Measurements from ENCODE around the gene B4GAT1. TPM values are rescaled to one million over a fixed set of nuclear protein-coding genes. Genes with fewer than 3 reads are reported as not detected.

The B4GAT1 gene
- total and polyA plus RNA-seq, 4 donors: 12.0 to 20.8 (median 17.6) TPM

DNA sequence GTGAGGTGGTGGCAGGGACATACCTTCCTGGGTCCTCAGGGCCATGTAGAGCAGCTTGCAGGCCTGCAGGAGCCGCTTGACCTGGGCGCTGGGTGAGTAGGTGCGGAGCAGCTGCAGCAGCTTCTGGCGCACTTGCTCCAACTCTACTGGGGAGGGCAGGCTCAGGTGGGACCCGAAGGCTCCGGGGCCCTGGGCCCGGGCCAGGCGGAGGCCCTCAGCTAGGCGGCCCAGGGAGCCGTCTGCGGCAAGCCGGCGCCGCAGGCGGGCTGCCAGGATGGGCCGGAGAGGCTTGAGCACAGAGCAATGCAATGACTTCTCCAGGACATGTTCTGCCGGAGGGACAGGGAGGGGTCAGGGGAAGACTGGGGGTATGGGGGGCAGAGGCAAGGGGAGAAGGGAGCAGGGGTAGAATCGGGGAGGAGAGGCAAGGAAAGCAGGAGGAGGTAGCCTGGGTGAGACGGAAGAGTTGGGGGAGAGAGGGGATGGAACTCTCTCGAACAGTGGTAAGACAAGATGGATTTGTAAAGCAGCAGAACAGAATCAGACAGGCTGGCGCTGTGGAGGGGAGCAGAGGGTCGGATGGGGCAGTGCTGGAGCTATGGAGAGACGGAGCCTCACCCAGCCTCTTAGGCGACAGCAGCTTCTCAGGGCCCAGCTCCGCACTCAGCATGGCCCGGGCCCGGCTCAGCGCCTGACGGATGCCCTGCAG, 13.4 kb downstream of the B4GAT1 start:
- H3K9ac ChIP-seq (ENCODE audit: low read depth in 1 of 2, low read length in 2 of 2): no peak overlapping the region
- no peaks in the 10 kb centered on the region for H3K27me3 ChIP-seq (ENCODE audit: control insufficient read depth in 4 of 4, insufficient read depth in 4 of 4, low read length in 3 of 4)
- H3K36me3 ChIP-seq (ENCODE audit: control insufficient read depth in 4 of 4, insufficient read depth in 3 of 4, low read depth in 1 of 4, low read length in 3 of 4): peaks cover 0 to 7% (median 3%) of the 10 kb centered on the region in 4 donors
- no peak overlapping the region for H3K27ac ChIP-seq (ENCODE audit: low read depth in 1 of 2, low read length in 2 of 2)
- no peak overlapping the region for H3K4me3 ChIP-seq (ENCODE audit: low read depth in 1 of 3, low read length in 3 of 3)
- no peak for DNase-seq (ENCODE audit: low spot score)
- peaks cover 4 to 16% (median 8%) of the 10 kb centered on the region in 4 donors for H3K4me1 ChIP-seq (ENCODE audit: control insufficient read depth in 4 of 4, insufficient read depth in 4 of 4, low read length in 3 of 4)
- WGBS: 91% methylated on average over 29 of the region's 29 CpGs
- TF ChIP-seq RAD21 (IDR thresholded peaks at IDR 0.05): no peak
- no peak for TF ChIP-seq HNF4G (IDR thresholded peaks at IDR 0.05)
- TF ChIP-seq RXRA (IDR thresholded peaks at IDR 0.05): no peak
- TF ChIP-seq YY1 (IDR thresholded peaks at IDR 0.05): no peak
- TF ChIP-seq GABPA (IDR thresholded peaks at IDR 0.05 in 1 of 2, conservative IDR thresholded peaks at IDR 0.05 in 1 of 2): no peak
- TF ChIP-seq EGR1 (IDR thresholded peaks at IDR 0.05; ENCODE audit: low read depth in 2 of 2): no peak
- TF ChIP-seq, protein P1, sequence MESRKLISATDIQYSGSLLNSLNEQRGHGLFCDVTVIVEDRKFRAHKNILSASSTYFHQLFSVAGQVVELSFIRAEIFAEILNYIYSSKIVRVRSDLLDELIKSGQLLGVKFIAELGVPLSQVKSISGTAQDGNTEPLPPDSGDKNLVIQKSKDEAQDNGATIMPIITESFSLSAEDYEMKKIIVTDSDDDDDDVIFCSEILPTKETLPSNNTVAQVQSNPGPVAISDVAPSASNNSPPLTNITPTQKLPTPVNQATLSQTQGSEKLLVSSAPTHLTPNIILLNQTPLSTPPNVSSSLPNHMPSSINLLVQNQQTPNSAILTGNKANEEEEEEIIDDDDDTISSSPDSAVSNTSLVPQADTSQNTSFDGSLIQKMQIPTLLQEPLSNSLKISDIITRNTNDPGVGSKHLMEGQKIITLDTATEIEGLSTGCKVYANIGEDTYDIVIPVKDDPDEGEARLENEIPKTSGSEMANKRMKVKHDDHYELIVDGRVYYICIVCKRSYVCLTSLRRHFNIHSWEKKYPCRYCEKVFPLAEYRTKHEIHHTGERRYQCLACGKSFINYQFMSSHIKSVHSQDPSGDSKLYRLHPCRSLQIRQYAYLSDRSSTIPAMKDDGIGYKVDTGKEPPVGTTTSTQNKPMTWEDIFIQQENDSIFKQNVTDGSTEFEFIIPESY (IDR thresholded peaks at IDR 0.05): no peak
- TF ChIP-seq FOXA1 (IDR thresholded peaks at IDR 0.05): no peak
- TF ChIP-seq HNF4A (conservative IDR thresholded peaks at IDR 0.05): no peak
- no peak for TF ChIP-seq JUND (IDR thresholded peaks at IDR 0.05)
- TF ChIP-seq TAF1 (conservative IDR thresholded peaks at IDR 0.05): no peak
- no peaks in the 10 kb centered on the region for H3K9me3 ChIP-seq (ENCODE audit: control insufficient read depth in 4 of 4, low read length in 3 of 4)

DNA sequence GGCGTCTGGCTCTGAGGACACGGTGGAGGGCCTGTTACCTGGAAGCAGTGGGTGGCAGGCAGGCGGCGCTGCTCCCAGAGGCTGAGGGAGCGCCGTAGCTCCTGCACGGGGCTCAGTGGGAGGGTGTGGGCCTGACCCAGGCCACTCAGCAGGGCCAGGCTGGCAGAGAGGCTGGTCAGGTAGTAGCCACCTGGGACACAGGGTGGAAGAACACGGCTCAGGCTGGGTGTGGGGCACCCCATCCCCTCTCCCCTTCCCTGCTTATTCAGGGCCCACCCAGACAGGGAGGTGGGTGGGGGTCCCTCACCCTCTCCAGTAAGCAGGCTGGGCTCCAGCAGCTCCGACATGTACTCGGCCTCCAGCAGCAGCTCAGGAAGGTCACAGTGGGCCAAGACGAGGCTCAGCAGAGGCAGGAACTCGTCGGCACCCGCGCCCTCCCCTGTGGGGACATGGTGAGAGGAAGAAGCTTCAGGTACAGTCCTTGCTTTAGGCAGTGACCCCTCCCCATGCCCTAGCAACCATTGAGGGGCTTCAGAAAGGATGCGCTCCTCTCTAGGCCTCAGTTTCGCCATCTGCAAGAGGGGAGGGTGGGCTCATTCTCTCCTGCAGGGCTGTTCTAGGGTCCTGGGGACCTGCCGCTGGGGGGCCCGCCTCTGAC, 14.1 kb downstream of the B4GAT1 start:
- no peak overlapping the region for H3K9ac ChIP-seq (ENCODE audit: low read depth in 1 of 2, low read length in 2 of 2)
- H3K36me3 ChIP-seq (ENCODE audit: control insufficient read depth in 4 of 4, insufficient read depth in 3 of 4, low read depth in 1 of 4, low read length in 3 of 4): peaks cover 0 to 6% (median 1%) of the 10 kb centered on the region in 4 donors
- peaks cover 4 to 20% (median 12%) of the 10 kb centered on the region in 4 donors for H3K4me1 ChIP-seq (ENCODE audit: control insufficient read depth in 4 of 4, insufficient read depth in 4 of 4, low read length in 3 of 4)
- DNase-seq (ENCODE audit: low spot score): no peak
- 92% methylated on average over 19 of the region's 19 CpGs for WGBS
- no peaks in the 10 kb centered on the region for H3K27me3 ChIP-seq (ENCODE audit: control insufficient read depth in 4 of 4, insufficient read depth in 4 of 4, low read length in 3 of 4)
- H3K4me3 ChIP-seq (ENCODE audit: low read depth in 1 of 3, low read length in 3 of 3): no peak overlapping the region
- H3K27ac ChIP-seq (ENCODE audit: low read depth in 1 of 2, low read length in 2 of 2): no peak overlapping the region
- TF ChIP-seq, protein P2, sequence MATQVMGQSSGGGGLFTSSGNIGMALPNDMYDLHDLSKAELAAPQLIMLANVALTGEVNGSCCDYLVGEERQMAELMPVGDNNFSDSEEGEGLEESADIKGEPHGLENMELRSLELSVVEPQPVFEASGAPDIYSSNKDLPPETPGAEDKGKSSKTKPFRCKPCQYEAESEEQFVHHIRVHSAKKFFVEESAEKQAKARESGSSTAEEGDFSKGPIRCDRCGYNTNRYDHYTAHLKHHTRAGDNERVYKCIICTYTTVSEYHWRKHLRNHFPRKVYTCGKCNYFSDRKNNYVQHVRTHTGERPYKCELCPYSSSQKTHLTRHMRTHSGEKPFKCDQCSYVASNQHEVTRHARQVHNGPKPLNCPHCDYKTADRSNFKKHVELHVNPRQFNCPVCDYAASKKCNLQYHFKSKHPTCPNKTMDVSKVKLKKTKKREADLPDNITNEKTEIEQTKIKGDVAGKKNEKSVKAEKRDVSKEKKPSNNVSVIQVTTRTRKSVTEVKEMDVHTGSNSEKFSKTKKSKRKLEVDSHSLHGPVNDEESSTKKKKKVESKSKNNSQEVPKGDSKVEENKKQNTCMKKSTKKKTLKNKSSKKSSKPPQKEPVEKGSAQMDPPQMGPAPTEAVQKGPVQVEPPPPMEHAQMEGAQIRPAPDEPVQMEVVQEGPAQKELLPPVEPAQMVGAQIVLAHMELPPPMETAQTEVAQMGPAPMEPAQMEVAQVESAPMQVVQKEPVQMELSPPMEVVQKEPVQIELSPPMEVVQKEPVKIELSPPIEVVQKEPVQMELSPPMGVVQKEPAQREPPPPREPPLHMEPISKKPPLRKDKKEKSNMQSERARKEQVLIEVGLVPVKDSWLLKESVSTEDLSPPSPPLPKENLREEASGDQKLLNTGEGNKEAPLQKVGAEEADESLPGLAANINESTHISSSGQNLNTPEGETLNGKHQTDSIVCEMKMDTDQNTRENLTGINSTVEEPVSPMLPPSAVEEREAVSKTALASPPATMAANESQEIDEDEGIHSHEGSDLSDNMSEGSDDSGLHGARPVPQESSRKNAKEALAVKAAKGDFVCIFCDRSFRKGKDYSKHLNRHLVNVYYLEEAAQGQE (IDR thresholded peaks at IDR 0.05): no peak
- no peak for TF ChIP-seq HNF4G (IDR thresholded peaks at IDR 0.05)
- TF ChIP-seq HNF4A (conservative IDR thresholded peaks at IDR 0.05): no peak
- TF ChIP-seq YY1 (IDR thresholded peaks at IDR 0.05): no peak
- TF ChIP-seq FOXA1 (IDR thresholded peaks at IDR 0.05): no peak
- no peak for TF ChIP-seq NR2F2 (IDR thresholded peaks at IDR 0.05)
- no peak for TF ChIP-seq TAF1 (conservative IDR thresholded peaks at IDR 0.05)
- no peak for TF ChIP-seq EGR1 (IDR thresholded peaks at IDR 0.05; ENCODE audit: low read depth in 2 of 2)
- TF ChIP-seq JUND (IDR thresholded peaks at IDR 0.05): no peak
- no peak for TF ChIP-seq FOXA2 (IDR thresholded peaks at IDR 0.05)
- TF ChIP-seq RAD21 (IDR thresholded peaks at IDR 0.05): no peak
- no peak for TF ChIP-seq RXRA (IDR thresholded peaks at IDR 0.05)
- TF ChIP-seq SP1 (IDR thresholded peaks at IDR 0.05): no peak
- TF ChIP-seq, protein P3, sequence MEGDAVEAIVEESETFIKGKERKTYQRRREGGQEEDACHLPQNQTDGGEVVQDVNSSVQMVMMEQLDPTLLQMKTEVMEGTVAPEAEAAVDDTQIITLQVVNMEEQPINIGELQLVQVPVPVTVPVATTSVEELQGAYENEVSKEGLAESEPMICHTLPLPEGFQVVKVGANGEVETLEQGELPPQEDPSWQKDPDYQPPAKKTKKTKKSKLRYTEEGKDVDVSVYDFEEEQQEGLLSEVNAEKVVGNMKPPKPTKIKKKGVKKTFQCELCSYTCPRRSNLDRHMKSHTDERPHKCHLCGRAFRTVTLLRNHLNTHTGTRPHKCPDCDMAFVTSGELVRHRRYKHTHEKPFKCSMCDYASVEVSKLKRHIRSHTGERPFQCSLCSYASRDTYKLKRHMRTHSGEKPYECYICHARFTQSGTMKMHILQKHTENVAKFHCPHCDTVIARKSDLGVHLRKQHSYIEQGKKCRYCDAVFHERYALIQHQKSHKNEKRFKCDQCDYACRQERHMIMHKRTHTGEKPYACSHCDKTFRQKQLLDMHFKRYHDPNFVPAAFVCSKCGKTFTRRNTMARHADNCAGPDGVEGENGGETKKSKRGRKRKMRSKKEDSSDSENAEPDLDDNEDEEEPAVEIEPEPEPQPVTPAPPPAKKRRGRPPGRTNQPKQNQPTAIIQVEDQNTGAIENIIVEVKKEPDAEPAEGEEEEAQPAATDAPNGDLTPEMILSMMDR (IDR thresholded peaks at IDR 0.05; ENCODE audit: low read depth, low read length, missing input control): no peak
- TF ChIP-seq, protein P1 (IDR thresholded peaks at IDR 0.05): no peak
- no peak for TF ChIP-seq GABPA (IDR thresholded peaks at IDR 0.05 in 1 of 2, conservative IDR thresholded peaks at IDR 0.05 in 1 of 2)
- TF ChIP-seq, protein P4, sequence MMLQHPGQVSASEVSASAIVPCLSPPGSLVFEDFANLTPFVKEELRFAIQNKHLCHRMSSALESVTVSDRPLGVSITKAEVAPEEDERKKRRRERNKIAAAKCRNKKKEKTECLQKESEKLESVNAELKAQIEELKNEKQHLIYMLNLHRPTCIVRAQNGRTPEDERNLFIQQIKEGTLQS (IDR thresholded peaks at IDR 0.05): no peak
- TF ChIP-seq, protein P5, sequence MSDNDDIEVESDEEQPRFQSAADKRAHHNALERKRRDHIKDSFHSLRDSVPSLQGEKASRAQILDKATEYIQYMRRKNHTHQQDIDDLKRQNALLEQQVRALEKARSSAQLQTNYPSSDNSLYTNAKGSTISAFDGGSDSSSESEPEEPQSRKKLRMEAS (IDR thresholded peaks at IDR 0.05): no peak
- no peaks in the 10 kb centered on the region for H3K9me3 ChIP-seq (ENCODE audit: control insufficient read depth in 4 of 4, low read length in 3 of 4)

All from liver (tissue), 9 donors.